Thyroid gland (tissue), 4 donors: ENCODE data around the gene PDZD7. TPM values are rescaled to one million over a fixed set of nuclear protein-coding genes. Genes with fewer than 3 reads are reported as not detected.

Experiments
- DNase-seq, 2 donors: peaks; one replicate each; pipeline ENCODE4 v3.0.0-alpha.2; 2019
- H3K27ac ChIP-seq, 3 donors: fragments of 200-600 bp; sonication (generic); 1 replicate in 2 of 3; 2 replicates in 1 of 3; pipeline ENCODE4 v1.5.1; 2016 to 2019; ENCODE audit warnings: mild to moderate bottlenecking in 1 of 3, moderate library complexity in 1 of 3
- H3K27me3 ChIP-seq: fragments of 200-600 bp; sonication (generic); one replicate; pipeline ENCODE4 v1.5.1; 2019
- H3K36me3 ChIP-seq, 2 donors: fragments of 200-600 bp; sonication (generic); one replicate each; pipeline ENCODE4 v1.5.1; 2016 to 2019
- H3K4me1 ChIP-seq, 2 donors: fragments of 200-600 bp; sonication (generic); one replicate each; pipeline ENCODE4 v1.5.1; 2017 to 2019
- H3K4me3 ChIP-seq, 3 donors: fragments of 200-600 bp; sonication (generic); replicated peaks in 1 of 3; 1 replicate in 2 of 3; 2 replicates in 1 of 3; pipeline ENCODE4 v1.5.1; 2016; ENCODE audit warnings: mild to moderate bottlenecking in 1 of 3
- H3K9me3 ChIP-seq: fragments of 200-600 bp; sonication (generic); one replicate; pipeline ENCODE4 v1.5.1; 2017
- POLR2A ChIP-seq, 2 donors: fragments of 450-650 bp; IDR thresholded peaks; one replicate each; pipeline ENCODE4 v1.6.1; 2017; ENCODE audit warnings: antibody characterized with exemption in 2 of 2, mild to moderate bottlenecking in 2 of 2, moderate library complexity in 1 of 2
- WGBS, 2 donors: methylation state at CpG; one replicate each; pipeline ENCODE4 v1.1.5; 2017; 5-methylcytosine and 5-hydroxymethylcytosine counted together
- intact Hi-C: fragments of 100-400 bp; cut with DNase I; formaldehyde crosslinking; loops from one replicate; pipeline ENCODE4 v1.15.1; 2023
- total RNA-seq, 4 donors: library from RNA; depleted of rRNA; stranded (reverse); fragments of >200 nt; gene quantifications; one replicate each; pipeline ENCODE4 v1.2.3, GENCODE V29; 2016
- TF ChIP-seq, protein P1 (sequence below), 6 experiments: fragments of 200-600 bp in 3 of 6; fragments of 450-650 bp in 3 of 6; sonication (generic) in 3 of 6; IDR thresholded peaks; one replicate each; pipeline ENCODE4 v1.5.1; 2016 to 2019; ENCODE audit warnings: antibody characterized with exemption in 6 of 6, mild to moderate bottlenecking in 2 of 6, inconsistent platforms in 1 of 6, moderate library complexity in 1 of 6

The PDZD7 gene
- total RNA-seq, 4 donors from 2014 or later = 0.24 to 1.1 (median 0.69) TPM

GRCh38 chr10:101067356-101068083 is 36.6 kb upstream of the PDZD7 start:
- peak overlapping the region in 2 of 3 donors; percentile 22 to 56 for H3K27ac ChIP-seq
- H3K4me1 ChIP-seq = peaks cover 26 to 34% of the 10 kb centered on the region in 2 donors
- H3K4me3 ChIP-seq = peak overlapping the region; percentile 15 to 51 (median 22)
- intact Hi-C loops = loop anchor here (5.0 kb wide), 1 partner anchor 35 kb away; the partner anchor contains the start of genes PDZD7 and SFXN3
- H3K9me3 ChIP-seq = no peaks in the 10 kb centered on the region
- no peaks in the 10 kb centered on the region for H3K27me3 ChIP-seq
- 0 to 1% methylated on average over 21 to 32 of the region's 43 CpGs for WGBS, 2 donors
- peak; percentile 76 to 78 for DNase-seq
- TF ChIP-seq, protein P1, sequence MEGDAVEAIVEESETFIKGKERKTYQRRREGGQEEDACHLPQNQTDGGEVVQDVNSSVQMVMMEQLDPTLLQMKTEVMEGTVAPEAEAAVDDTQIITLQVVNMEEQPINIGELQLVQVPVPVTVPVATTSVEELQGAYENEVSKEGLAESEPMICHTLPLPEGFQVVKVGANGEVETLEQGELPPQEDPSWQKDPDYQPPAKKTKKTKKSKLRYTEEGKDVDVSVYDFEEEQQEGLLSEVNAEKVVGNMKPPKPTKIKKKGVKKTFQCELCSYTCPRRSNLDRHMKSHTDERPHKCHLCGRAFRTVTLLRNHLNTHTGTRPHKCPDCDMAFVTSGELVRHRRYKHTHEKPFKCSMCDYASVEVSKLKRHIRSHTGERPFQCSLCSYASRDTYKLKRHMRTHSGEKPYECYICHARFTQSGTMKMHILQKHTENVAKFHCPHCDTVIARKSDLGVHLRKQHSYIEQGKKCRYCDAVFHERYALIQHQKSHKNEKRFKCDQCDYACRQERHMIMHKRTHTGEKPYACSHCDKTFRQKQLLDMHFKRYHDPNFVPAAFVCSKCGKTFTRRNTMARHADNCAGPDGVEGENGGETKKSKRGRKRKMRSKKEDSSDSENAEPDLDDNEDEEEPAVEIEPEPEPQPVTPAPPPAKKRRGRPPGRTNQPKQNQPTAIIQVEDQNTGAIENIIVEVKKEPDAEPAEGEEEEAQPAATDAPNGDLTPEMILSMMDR (IDR thresholded peaks at IDR 0.05) = peak; percentile 62 to 88 (median 86)
- peak in 1 of 2 donors; percentile 12 for TF ChIP-seq POLR2A (IDR thresholded peaks at IDR 0.05)
- no peaks in the 10 kb centered on the region for H3K36me3 ChIP-seq

DNA sequence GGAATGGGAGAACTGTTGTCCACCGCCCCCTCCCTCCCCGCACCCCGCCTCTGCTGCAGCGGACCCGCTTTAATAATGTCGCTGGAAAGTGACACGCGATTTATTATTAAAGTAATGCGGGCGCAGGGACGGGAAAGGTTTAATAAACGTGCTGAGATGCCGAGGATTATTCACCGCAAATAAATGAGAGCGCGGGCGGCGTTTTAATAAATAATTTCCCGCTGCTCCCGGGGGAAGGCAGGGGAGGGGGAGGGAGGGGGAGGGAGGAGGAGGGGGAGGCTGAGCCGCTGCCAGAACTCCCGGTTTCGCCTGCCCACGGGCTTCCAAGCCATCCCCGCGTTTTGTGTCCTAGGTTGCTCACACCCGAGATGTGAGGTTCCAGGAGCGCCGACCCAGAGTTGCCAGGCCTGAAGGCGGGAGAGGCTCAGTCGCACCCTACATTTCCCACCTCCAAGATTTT is 36.0 kb upstream of the PDZD7 start:
- H3K27ac ChIP-seq = peak overlapping the region in 2 of 3 donors; percentile 22 to 56
- peaks cover 32 to 40% of the 10 kb centered on the region in 2 donors for H3K4me1 ChIP-seq
- peak overlapping the region in 1 of 3 donors; percentile 51 for H3K4me3 ChIP-seq
- WGBS, 2 donors = 1 to 2% methylated on average over 28 to 31 of the region's 31 CpGs
- H3K27me3 ChIP-seq = no peaks in the 10 kb centered on the region
- TF ChIP-seq POLR2A (IDR thresholded peaks at IDR 0.05) = no peak
- TF ChIP-seq, protein P1 (IDR thresholded peaks at IDR 0.05) = no peak
- intact Hi-C loops = loop anchor here (5.0 kb wide), 1 partner anchor 35 kb away; the partner anchor contains the start of genes PDZD7 and SFXN3
- no peaks in the 10 kb centered on the region for H3K36me3 ChIP-seq
- H3K9me3 ChIP-seq = no peaks in the 10 kb centered on the region
- DNase-seq = no peak

GRCh38 chr10:101066146-101066895 is 35.4 kb upstream of the PDZD7 start:
- H3K36me3 ChIP-seq = no peaks in the 10 kb centered on the region
- TF ChIP-seq, protein P1 (IDR thresholded peaks at IDR 0.05) = peak in 5 of 6 experiments; percentile 7 to 36 (median 27)
- TF ChIP-seq POLR2A (IDR thresholded peaks at IDR 0.05) = peak in 1 of 2 donors; percentile 20
- peak; percentile 67 to 68 for DNase-seq
- H3K9me3 ChIP-seq = no peaks in the 10 kb centered on the region
- no peaks in the 10 kb centered on the region for H3K27me3 ChIP-seq
- peaks cover 38 to 46% of the 10 kb centered on the region in 2 donors for H3K4me1 ChIP-seq
- H3K4me3 ChIP-seq = peak overlapping the region in 2 of 3 donors; percentile 5 to 51
- 3 to 19% methylated on average over 12 to 30 of the region's 49 CpGs for WGBS, 2 donors
- intact Hi-C loops = loop anchor here (5.0 kb wide), 1 partner anchor 34 kb away; the partner anchor contains the start of genes PDZD7 and SFXN3
- peak overlapping the region in 2 of 3 donors; percentile 22 to 27 for H3K27ac ChIP-seq

DNA sequence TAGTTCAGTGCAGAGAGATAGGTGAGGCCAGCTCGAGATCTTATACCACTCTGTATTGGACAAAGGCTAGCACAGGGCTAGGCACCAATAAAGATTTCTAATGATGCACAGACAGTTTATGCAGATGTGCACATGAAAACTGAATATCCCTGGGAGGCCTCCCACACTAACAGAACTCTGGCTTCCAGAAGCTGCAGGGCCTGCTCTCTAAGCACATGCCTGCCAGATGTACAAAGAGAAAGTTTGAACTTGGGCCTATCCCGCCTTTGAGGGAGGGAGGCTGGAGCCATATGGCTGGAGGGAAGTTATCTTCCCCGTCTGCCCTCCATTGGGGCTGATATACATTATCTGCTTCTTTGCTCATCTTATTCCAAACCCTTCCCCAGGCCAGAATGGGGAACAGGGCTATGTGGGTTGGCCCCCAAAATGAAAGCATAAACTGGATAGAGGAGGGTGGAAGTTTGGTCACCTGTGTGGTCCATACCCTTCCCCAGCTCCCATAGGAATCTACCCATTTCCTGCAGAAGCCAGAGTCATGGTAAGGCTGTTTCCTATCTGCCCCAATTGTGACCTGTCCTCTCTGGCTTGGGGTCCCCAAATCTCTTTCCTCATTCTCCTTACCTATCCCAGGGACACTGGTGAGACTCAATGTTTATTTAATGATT is 34.7 kb upstream of the PDZD7 start:
- no peak for DNase-seq
- TF ChIP-seq, protein P1 (IDR thresholded peaks at IDR 0.05) = no peak
- no peak for TF ChIP-seq POLR2A (IDR thresholded peaks at IDR 0.05)
- H3K4me3 ChIP-seq = peak overlapping the region in 1 of 3 donors; percentile 51
- H3K36me3 ChIP-seq = no peaks in the 10 kb centered on the region
- intact Hi-C loops = loop anchor here (5.0 kb wide), 1 partner anchor 33 kb away; the partner anchor contains the start of genes PDZD7 and SFXN3
- H3K9me3 ChIP-seq = no peaks in the 10 kb centered on the region
- H3K4me1 ChIP-seq = peaks cover 41 to 49% of the 10 kb centered on the region in 2 donors
- no peaks in the 10 kb centered on the region for H3K27me3 ChIP-seq
- H3K27ac ChIP-seq = peak overlapping the region in 2 of 3 donors; percentile 22 to 27
- WGBS, 2 donors = 84 to 85% methylated on average over 3 of the region's 3 CpGs
